H1 (cell line): ENCODE results near the gene FAM200B. TPM values are rescaled to one million over a fixed set of nuclear protein-coding genes. Genes with fewer than 3 reads are reported as not detected.

Source experiments
- CTCF ChIA-PET: fragments of 300-600 bp; sonication (Branson Sonifier 250); formaldehyde crosslinking; loops from one replicate; lab custom pipeline; 2021; ENCODE audit not compliant: partially characterized antibody; lab: Charles Lee
- POLR2A ChIA-PET: fragments of 300-600 bp; sonication (Branson Sonifier 250); formaldehyde crosslinking; loops from one replicate; lab custom pipeline; 2021; ENCODE audit warnings: inconsistent platforms; ENCODE audit not compliant: partially characterized antibody; lab: Charles Lee
- DNase-seq, 2 experiments: peaks; one replicate each; pipeline versions ENCODE4 v3.0.0 to v3.0.0-alpha.2; 2010 to 2022; ENCODE audit warnings: low spot score in 2 of 2, low read depth in 1 of 2, mixed read lengths in 1 of 2
- FAIRE-seq: peaks from 2 replicates; lab custom pipeline; 2011; peaks lifted over from hg19 to GRCh38; lab: Jason Lieb, UNC
- H2AFZ ChIP-seq: 2 replicates; pipeline ENCODE4 v1.8.1; 2012; ENCODE audit warnings: low read length, inconsistent platforms
- H2AK5ac ChIP-seq: 2 replicates; pipeline ENCODE4 v1.6.1; 2013; ENCODE audit warnings: low read depth, low read length
- H2BK120ac ChIP-seq: replicated peaks from 2 replicates; pipeline ENCODE3; 2013; ENCODE audit warnings: low read depth, low read length, inconsistent platforms
- H2BK12ac ChIP-seq: 2 replicates; pipeline ENCODE4 v1.6.1; 2013; ENCODE audit warnings: low read depth, low read length
- H2BK15ac ChIP-seq: 2 replicates; pipeline ENCODE4 v1.6.1; 2013; ENCODE audit warnings: low read length
- H2BK20ac ChIP-seq: 2 replicates; pipeline ENCODE4 v1.6.1; 2013; ENCODE audit warnings: low read length
- H2BK5ac ChIP-seq: 2 replicates; pipeline ENCODE4 v1.6.1; 2013; ENCODE audit warnings: low read depth, low read length
- H3K14ac ChIP-seq: 2 replicates; pipeline ENCODE4 v1.6.1; 2013; ENCODE audit warnings: inconsistent platforms; ENCODE audit not compliant: insufficient read length
- H3K18ac ChIP-seq: 2 replicates; pipeline ENCODE4 v1.6.1; 2013; ENCODE audit warnings: low read length; ENCODE audit errors: extremely low read depth
- H3K23ac ChIP-seq: 2 replicates; pipeline ENCODE4 v1.6.1; 2013; ENCODE audit warnings: inconsistent platforms; ENCODE audit not compliant: insufficient read length
- H3K23me2 ChIP-seq: 2 replicates; pipeline ENCODE4 v1.6.1; 2013; ENCODE audit warnings: low read depth, low read length
- H3K27ac ChIP-seq: 2 replicates; pipeline ENCODE4 v1.6.1; 2011; ENCODE audit warnings: low read depth, low read length, inconsistent platforms
- H3K27me3 ChIP-seq, 4 experiments: replicated peaks in 1 of 4; 1 replicate in 1 of 4; 2 replicates in 3 of 4; pipeline versions ENCODE4 v1.6.1 to v1.8.1; 2011 to 2013; ENCODE audit warnings: low read length in 3 of 4, mild to moderate bottlenecking in 3 of 4, inconsistent platforms in 2 of 4, mixed read lengths in 2 of 4, moderate library complexity in 1 of 4; ENCODE audit not compliant: control insufficient read depth in 3 of 4, insufficient read depth in 3 of 4; ENCODE audit errors: extremely low read depth in 1 of 4
- H3K36me3 ChIP-seq, 4 experiments: 2 replicates each; pipeline versions ENCODE4 v1.6.1 to v1.8.1; 2011 to 2013; ENCODE audit warnings: mild to moderate bottlenecking in 4 of 4, low read length in 3 of 4, moderate library complexity in 2 of 4, control low read depth in 1 of 4, inconsistent platforms in 1 of 4; ENCODE audit not compliant: insufficient read depth in 4 of 4, control insufficient read depth in 2 of 4
- H3K4ac ChIP-seq: replicated peaks from 2 replicates; pipeline ENCODE3; 2013; ENCODE audit warnings: low read length, low read depth, mixed read lengths, inconsistent platforms; ENCODE audit not compliant: insufficient read length
- H3K4me1 ChIP-seq, 4 experiments: replicated peaks in 1 of 4; 1 replicate in 1 of 4; 2 replicates in 3 of 4; pipeline versions ENCODE4 v1.6.1 to v1.8.1; 2011 to 2013; ENCODE audit warnings: low read length in 3 of 4, inconsistent platforms in 2 of 4, mixed read lengths in 1 of 4; ENCODE audit not compliant: insufficient read depth in 4 of 4, control insufficient read depth in 3 of 4
- H3K4me2 ChIP-seq, 2 experiments: 2 replicates each; pipeline versions ENCODE4 v1.6.1 to v1.8.1; 2011 to 2013; ENCODE audit warnings: low read depth in 2 of 2, low read length in 2 of 2, control low read depth in 1 of 2, inconsistent platforms in 1 of 2, mild to moderate bottlenecking in 1 of 2; ENCODE audit not compliant: insufficient read depth in 1 of 2
- H3K4me3 ChIP-seq, 4 experiments: fragments of 200-600, 300-600 bp in 1 of 4; sonication (generic), shearing (Covaris generic), sonication (Bioruptor Twin) in 1 of 4; 2 replicates each; pipeline versions ENCODE4 v1.5.1 to v1.8.1; 2011 to 2016; ENCODE audit warnings: low read length in 4 of 4, low read depth in 3 of 4, control low read depth in 2 of 4, inconsistent platforms in 2 of 4, mild to moderate bottlenecking in 2 of 4, mixed read lengths in 1 of 4, moderate library complexity in 1 of 4; ENCODE audit not compliant: insufficient read depth in 2 of 4; ENCODE audit errors: extremely low read depth in 1 of 4
- H3K56ac ChIP-seq: replicated peaks from 2 replicates; pipeline ENCODE3; 2013; ENCODE audit warnings: low read depth, mild to moderate bottlenecking, mixed read lengths, low read length, inconsistent platforms; ENCODE audit not compliant: insufficient read length
- H3K79me1 ChIP-seq: 2 replicates; pipeline ENCODE4 v1.6.1; 2013; ENCODE audit warnings: low read depth, low read length, control low read depth
- H3K79me2 ChIP-seq, 2 experiments: 2 replicates each; pipeline versions ENCODE4 v1.6.1 to v1.8.1; 2012 to 2013; ENCODE audit warnings: low read length in 2 of 2, mild to moderate bottlenecking in 2 of 2, inconsistent platforms in 1 of 2; ENCODE audit not compliant: insufficient read depth in 2 of 2, control insufficient read depth in 1 of 2
- H3K9ac ChIP-seq, 4 experiments: replicated peaks in 1 of 4; 1 replicate in 1 of 4; 2 replicates in 3 of 4; pipeline versions ENCODE4 v1.6.1 to v1.8.1; 2011 to 2013; ENCODE audit warnings: low read depth in 3 of 4, low read length in 3 of 4, control low read depth in 2 of 4, mild to moderate bottlenecking in 2 of 4, moderate library complexity in 2 of 4, inconsistent platforms in 1 of 4; ENCODE audit errors: extremely low read depth in 1 of 4
- H3K9me3 ChIP-seq, 2 experiments: 2 replicates each; pipeline versions ENCODE4 v1.6.1 to v1.8.1; 2012 to 2013; ENCODE audit warnings: mild to moderate bottlenecking in 2 of 2, moderate library complexity in 2 of 2, control low read depth in 1 of 2, inconsistent platforms in 1 of 2, low read depth in 1 of 2, low read length in 1 of 2, mixed read lengths in 1 of 2; ENCODE audit not compliant: insufficient read depth in 2 of 2
- H4K20me1 ChIP-seq, 2 experiments: replicated peaks in 1 of 2; 2 replicates each; pipeline versions ENCODE3 to v1.8.1; 2011 to 2013; ENCODE audit warnings: inconsistent platforms in 2 of 2, low read length in 2 of 2, mild to moderate bottlenecking in 1 of 2; ENCODE audit not compliant: insufficient read depth in 2 of 2, control insufficient read depth in 1 of 2
- H4K5ac ChIP-seq: 2 replicates; pipeline ENCODE4 v1.6.1; 2013; ENCODE audit warnings: low read length, low read depth, mixed read lengths, inconsistent platforms; ENCODE audit not compliant: insufficient read length
- H4K8ac ChIP-seq: 2 replicates; pipeline ENCODE4 v1.8.0; 2013; ENCODE audit warnings: mild to moderate bottlenecking, moderate library complexity, low read length, inconsistent platforms; ENCODE audit not compliant: insufficient read depth; ENCODE audit errors: extremely low read depth
- H4K91ac ChIP-seq: replicated peaks from 2 replicates; pipeline ENCODE3; 2013; ENCODE audit warnings: low read length, mixed read lengths, inconsistent platforms; ENCODE audit not compliant: insufficient read length
- ATF2 ChIP-seq: IDR thresholded peaks from 2 replicates; pipeline ENCODE4 v1.6.1; 2012; ENCODE audit warnings: low read length, inconsistent platforms
- RAD21 ChIP-seq, 2 experiments: IDR thresholded peaks in 1 of 2; conservative IDR thresholded peaks in 1 of 2; 2 replicates each; pipeline ENCODE4 v1.6.1; 2011; ENCODE audit warnings: low read depth in 2 of 2, low read length in 2 of 2, improper control_type of control experiment in 1 of 2, inconsistent platforms in 1 of 2, mild to moderate bottlenecking in 1 of 2, moderate library complexity in 1 of 2
- TAF1 ChIP-seq: IDR thresholded peaks from 2 replicates; pipeline ENCODE4 v1.6.1; 2011; ENCODE audit warnings: mild to moderate bottlenecking, low read depth, low read length
- TEAD4 ChIP-seq: IDR thresholded peaks from 2 replicates; pipeline ENCODE4 v1.6.1; 2012; ENCODE audit warnings: low read depth, low read length, inconsistent platforms, mixed read lengths
- WGBS, 2 experiments: shearing (Covaris generic) in 1 of 2; methylation state at CpG; one replicate each; pipeline versions ENCODE4 v1.1.6 to v1.1.7; 2013 to 2015; ENCODE audit warnings: low lambda C conversion rate in 2 of 2, mixed read lengths in 2 of 2, inconsistent platforms in 1 of 2, low coverage in 1 of 2, missing lambda C conversion rate in 1 of 2; ENCODE audit not compliant: insufficient replicate concordance in 2 of 2, insufficient coverage in 1 of 2, insufficient read length in 1 of 2; ENCODE audit errors: extremely low coverage in 1 of 2, missing lambda C conversion rate in 1 of 2; 5-methylcytosine and 5-hydroxymethylcytosine counted together
- polyA plus RNA-seq, 7 experiments: library from polyadenylated mRNA; depleted of rRNA in 3 of 7; stranded (reverse) in 5 of 7; unstranded in 2 of 7; fragments of >200 nt in 5 of 7; fragments of 200-250 nt in 2 of 7; gene quantifications; 1 replicate in 5 of 7; 2 replicates in 1 of 7; 4 replicates in 1 of 7; pipeline versions ENCODE4 v1.2.1 to v1.2.3, GENCODE V29; 2011 to 2013; ENCODE audit warnings: missing spikeins in 2 of 7, mixed read lengths in 2 of 7
- total RNA-seq: library from RNA; stranded (reverse); fragmentation: NEBNext Ultra II Directional; extraction: Animal tissue kit (Norgen Biotek cat#: 25700); gene quantifications from 2 replicates; pipeline ENCODE4 v1.2.1, GENCODE V29; 2021

FAM200B gene
- total and polyA plus RNA-seq, 2 of the 8 experiments (the other 6 are each of a cell fraction or from before 2014, with no cell fraction given) = 10.7 to 23.7 TPM

GRCh38 chr4:15706646-15707362, 25.2 kb downstream of the FAM200B start:
- no peak overlapping the region for H2AK5ac ChIP-seq

More at GRCh38 chr4:15706646-15707362, 25.2 kb downstream of the FAM200B start:
- Histone ChIP-seq H2BK120ac (no peak overlapping the region), H4K5ac (no peak overlapping the region), H3K23ac (no peak overlapping the region), H3K27ac (no peak overlapping the region), H3K4me2 (no peak overlapping the region), H2BK15ac (no peak overlapping the region), H3K23me2 (peaks cover 5% of the 10 kb centered on the region; the same call in 1 of the 2 replicates), H2AFZ (no peak overlapping the region), H3K18ac (no peak overlapping the region), H3K36me3 (no peaks in the 10 kb centered on the region), H2BK12ac (no peak overlapping the region), H2BK20ac (no peak overlapping the region), H3K4me3 (no peak overlapping the region), H3K56ac (no peak overlapping the region)
- ChIA-PET POLR2A (no interaction called here), CTCF (interaction anchor here (0.6 kb wide), 1 partner anchor 1466 kb away, joined by 3 read pairs; no protein-coding TSS in a partner anchor)
- TF ChIP-seq RAD21 (IDR thresholded peaks at IDR 0.05 in 1 of 2, conservative IDR thresholded peaks at IDR 0.05 in 1 of 2; ENCODE audit: low read depth in 2 of 2, low read length in 2 of 2) = no peak
- no peak for TF ChIP-seq TEAD4
- TF ChIP-seq ATF2 = no peak
- TF ChIP-seq TAF1 = no peak
- TF ChIP-seq, all 59 proteins: peak for 0
- H4K91ac ChIP-seq = no peak overlapping the region
- no peak overlapping the region for H4K8ac ChIP-seq
- 81% methylated on average over 3 of the region's 3 CpGs; no CpG with 5 or more reads in 1 of the 2 experiments for WGBS, 2 experiments
- no peaks in the 10 kb centered on the region for H3K79me2 ChIP-seq
- FAIRE-seq (no peak), DNase-seq (no peak)
- H3K4me1 ChIP-seq = peaks cover 0 to 3% (median 0%) of the 10 kb centered on the region in 4 experiments; a peak in 1 of 7 replicates
- H4K20me1 ChIP-seq = no peaks in the 10 kb centered on the region
- no peaks in the 10 kb centered on the region for H3K9me3 ChIP-seq
- H3K27me3 ChIP-seq = no peaks in the 10 kb centered on the region; a peak in 1 of 7 replicates
- H3K9ac ChIP-seq = no peak overlapping the region
- no peak overlapping the region for H3K14ac ChIP-seq
- no peaks in the 10 kb centered on the region for H3K79me1 ChIP-seq
- H3K4ac ChIP-seq = no peak overlapping the region
- no peak overlapping the region for H2BK5ac ChIP-seq
